Activated naive CD8-positive, alpha-beta T cell (primary cell): ENCODE results near the gene BCAM.
"Not testable (repeated sequence)": the region's sequence is repeated elsewhere in the genome, so short reads cannot be mapped to it uniquely, and the experiment has no call there.

ENCODE experiments used
- H3K27ac Mint-ChIP-seq: one replicate; pipeline ENCODE4 v1.8.0; 2021; ENCODE audit warnings: mixed read lengths
- H3K27me3 Mint-ChIP-seq: one replicate; pipeline ENCODE4 v1.8.0; 2021; ENCODE audit warnings: mixed read lengths
- H3K36me3 Mint-ChIP-seq: one replicate; pipeline ENCODE4 v1.8.0; 2021; ENCODE audit warnings: mixed read lengths
- H3K4me1 Mint-ChIP-seq: one replicate; pipeline ENCODE4 v1.8.0; 2021; ENCODE audit warnings: low read depth, mixed read lengths
- H3K4me3 Mint-ChIP-seq: one replicate; pipeline ENCODE4 v1.8.0; 2021; ENCODE audit warnings: mild to moderate bottlenecking, mixed read lengths
- H3K9me3 Mint-ChIP-seq: one replicate; pipeline ENCODE4 v1.8.0; 2021; ENCODE audit warnings: low read depth, mixed read lengths

BCAM gene

DNA sequence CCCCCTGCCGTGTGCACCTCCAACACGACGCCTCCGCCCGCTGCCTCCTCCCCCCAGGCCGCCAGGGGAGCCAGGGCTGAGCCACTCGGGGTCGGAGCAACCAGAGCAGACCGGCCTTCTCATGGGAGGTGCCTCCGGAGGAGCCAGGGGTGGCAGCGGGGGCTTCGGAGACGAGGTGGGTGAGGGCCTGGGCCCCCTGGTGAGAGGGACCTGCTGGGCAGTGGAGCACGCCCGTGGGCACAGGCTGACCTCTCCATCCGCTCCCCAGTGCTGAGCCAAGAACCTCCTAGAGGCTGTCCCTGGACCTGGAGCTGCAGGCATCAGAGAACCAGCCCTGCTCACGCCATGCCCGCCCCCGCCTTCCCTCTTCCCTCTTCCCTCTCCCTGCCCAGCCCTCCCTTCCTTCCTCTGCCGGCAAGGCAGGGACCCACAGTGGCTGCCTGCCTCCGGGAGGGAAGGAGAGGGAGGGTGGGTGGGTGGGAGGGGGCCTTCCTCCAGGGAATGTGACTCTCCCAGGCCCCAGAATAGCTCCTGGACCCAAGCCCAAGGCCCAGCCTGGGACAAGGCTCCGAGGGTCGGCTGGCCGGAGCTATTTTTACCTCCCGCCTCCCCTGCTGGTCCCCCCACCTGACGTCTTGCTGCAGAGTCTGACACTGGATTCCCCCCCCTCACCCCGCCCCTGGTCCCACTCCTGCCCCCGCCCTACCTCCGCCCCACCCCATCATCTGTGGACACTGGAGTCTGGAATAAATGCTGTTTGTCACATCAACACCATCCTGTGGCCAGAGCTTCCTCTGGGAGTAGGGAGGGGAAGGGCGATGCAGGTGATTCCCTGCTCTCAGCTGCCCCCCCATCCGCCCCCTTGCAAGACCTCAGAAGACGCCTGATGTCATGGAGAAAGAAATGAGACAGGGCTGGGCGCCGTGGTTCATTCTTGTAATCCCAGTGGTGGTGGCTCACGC is 12.0 kb downstream of the BCAM start:
- Mint-ChIP-seq H3K36me3 (no peaks in the 10 kb centered on the region), H3K4me1 (no peaks in the 10 kb centered on the region), H3K27ac (no peak overlapping the region)

DNA sequence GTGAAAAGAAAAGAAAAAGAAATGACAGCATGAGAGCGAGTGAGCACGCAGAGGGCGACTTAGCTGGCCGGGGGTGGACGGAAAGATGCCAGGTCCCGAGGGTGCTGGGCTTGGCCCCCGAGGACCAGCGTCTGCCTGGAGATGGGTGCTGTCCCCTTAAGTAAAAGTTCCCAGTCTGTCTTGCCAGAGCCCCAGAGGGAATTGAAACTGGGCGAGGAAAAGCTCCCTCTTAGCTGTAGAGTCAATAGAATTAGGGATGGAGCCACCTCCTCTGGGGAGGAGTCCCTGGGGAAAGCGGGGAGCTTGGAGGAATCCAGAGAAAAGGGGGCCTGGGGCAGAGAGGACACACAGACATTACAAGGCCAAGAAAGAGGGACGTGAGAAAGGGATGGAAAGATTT is 13.3 kb downstream of the BCAM start:
- no peak overlapping the region for H3K27ac Mint-ChIP-seq

More for the DNA sequence above, 12.0 kb downstream of the BCAM start:
- no peaks in the 10 kb centered on the region for H3K9me3 Mint-ChIP-seq
- no peaks in the 10 kb centered on the region for H3K27me3 Mint-ChIP-seq
- H3K4me3 Mint-ChIP-seq = no peak overlapping the region

DNA sequence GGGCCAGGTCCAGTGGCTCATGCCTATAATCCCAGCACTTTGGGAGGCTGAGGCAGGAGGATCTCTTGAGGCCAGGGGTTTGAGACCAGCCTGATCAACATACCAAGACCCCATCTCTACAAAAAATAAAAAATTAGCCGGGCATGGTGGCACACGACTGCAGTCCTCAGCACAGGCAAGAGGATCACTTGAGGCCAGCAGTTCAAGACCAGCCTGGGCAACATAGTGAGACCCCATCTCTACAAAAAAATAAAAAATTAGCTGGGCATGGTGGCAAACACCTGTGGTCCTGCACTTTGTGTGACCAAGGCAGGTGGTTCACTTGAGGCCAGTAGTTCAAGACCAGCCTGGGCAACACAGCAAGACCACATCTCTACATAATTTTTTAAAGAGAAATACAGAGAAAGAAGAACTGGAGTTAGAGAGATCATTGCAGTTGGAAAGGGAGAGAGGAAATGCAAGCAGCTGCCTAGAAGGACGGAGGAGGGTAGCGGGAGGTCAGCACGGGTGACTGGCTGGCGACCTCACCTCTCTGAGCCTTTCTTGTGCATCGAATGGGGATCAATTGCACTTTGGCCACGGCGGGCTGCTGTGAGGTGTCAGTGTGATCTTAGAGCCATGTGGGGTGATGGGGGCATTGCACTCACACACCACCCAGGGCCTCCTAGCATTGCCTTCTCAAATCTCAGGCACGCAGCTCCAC is 13.9 kb downstream of the BCAM start:
- peaks cover 4% of the 10 kb centered on the region for H3K27me3 Mint-ChIP-seq
- H3K36me3 Mint-ChIP-seq = no peaks in the 10 kb centered on the region
- H3K4me1 Mint-ChIP-seq = no peaks in the 10 kb centered on the region
- no peaks in the 10 kb centered on the region for H3K9me3 Mint-ChIP-seq
- no peak overlapping the region for H3K4me3 Mint-ChIP-seq
- H3K27ac Mint-ChIP-seq = no peak overlapping the region

More for the DNA sequence above, 13.3 kb downstream of the BCAM start:
- Mint-ChIP-seq H3K4me3 (no peak overlapping the region), H3K9me3 (no peaks in the 10 kb centered on the region), H3K27me3 (peaks cover 4% of the 10 kb centered on the region), H3K4me1 (no peaks in the 10 kb centered on the region), H3K36me3 (no peaks in the 10 kb centered on the region)

DNA sequence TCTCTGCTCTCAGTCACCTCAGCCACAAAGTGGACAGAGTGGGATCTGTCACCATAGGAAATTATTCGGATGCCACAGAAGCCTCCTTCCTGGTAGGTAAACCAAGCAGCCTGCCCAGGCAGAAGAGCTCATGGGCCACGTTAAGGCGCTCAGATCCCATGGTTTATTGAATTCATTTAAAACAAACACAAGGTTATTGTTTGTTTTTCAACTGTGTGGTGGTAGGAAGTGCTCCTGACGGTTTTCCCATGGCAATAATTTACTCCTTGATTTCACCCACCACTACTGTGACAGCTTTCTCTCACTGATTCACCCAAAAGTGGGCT is 14.4 kb downstream of the BCAM start:
- Mint-ChIP-seq H3K4me1 (no peaks in the 10 kb centered on the region), H3K36me3 (no peaks in the 10 kb centered on the region), H3K4me3 (no peak overlapping the region), H3K27ac (no peak overlapping the region), H3K9me3 (no peaks in the 10 kb centered on the region), H3K27me3 (peaks cover 4% of the 10 kb centered on the region)

DNA sequence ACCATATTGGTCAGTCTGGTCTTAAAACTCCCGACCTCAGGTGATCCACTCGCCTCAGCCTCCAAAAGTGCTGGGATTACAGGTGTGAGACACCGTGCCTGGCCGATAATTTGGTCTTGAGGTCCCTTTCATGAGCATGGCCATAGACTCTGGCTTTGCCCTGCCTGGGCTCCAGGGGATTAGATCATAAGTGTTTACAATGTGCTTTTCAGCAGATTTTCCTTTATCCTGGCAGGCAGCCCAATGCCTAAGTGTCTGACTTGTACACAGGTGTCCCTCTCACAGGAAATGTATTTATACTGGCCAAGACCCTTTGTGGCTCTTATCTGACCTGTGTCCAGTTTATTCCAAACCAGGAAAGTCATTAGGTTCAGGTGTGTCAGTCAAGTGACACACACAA is 15.9 kb downstream of the BCAM start:
- Mint-ChIP-seq H3K4me3 (no peak overlapping the region), H3K36me3 (no peaks in the 10 kb centered on the region), H3K4me1 (no peaks in the 10 kb centered on the region), H3K27me3 (peaks cover 4% of the 10 kb centered on the region), H3K9me3 (no peaks in the 10 kb centered on the region), H3K27ac (no peak overlapping the region)

DNA sequence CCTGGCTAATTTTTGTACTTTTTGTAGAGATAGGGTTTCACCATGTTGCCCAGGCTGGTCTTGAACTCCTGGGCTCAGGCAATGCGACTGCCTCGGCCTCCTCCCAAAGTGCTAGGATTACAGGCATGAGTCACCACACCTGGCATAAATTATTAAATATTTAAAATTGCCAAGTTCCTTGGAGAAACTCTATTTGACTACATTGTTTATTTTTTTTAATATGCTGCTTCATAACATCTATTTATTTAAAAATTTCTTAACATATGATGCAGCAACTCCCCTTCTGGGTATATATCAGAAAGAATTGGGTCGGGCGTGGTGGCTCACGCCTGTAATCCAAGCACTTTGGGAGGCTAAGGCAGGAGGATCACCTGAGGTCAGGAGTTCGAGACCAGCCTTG is 24.0 kb downstream of the BCAM start:
- not testable (repeated sequence) for H3K9me3 Mint-ChIP-seq, H3K36me3 Mint-ChIP-seq, H3K27me3 Mint-ChIP-seq, H3K4me1 Mint-ChIP-seq, H3K27ac Mint-ChIP-seq, H3K4me3 Mint-ChIP-seq

DNA sequence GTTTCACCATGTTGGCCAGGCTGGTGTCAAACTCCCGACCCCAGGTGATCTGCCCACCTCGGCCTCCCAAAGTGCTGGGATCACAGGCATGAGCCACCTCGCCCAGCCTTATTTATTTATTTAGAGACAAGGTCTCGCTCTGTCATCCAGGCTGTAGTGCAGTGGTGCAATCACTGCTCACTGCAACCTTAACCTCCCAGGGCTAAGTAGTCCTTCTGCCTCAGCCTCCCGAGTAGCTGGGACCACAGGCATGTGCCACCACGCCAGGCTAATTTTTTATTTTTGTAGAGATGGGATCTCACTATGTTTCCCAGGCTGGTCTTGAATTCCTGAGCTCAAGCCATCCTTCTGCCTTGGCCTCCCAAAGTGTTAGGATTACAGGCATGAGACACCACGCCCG is 25.5 kb downstream of the BCAM start:
- H3K36me3 Mint-ChIP-seq, H3K27me3 Mint-ChIP-seq, H3K9me3 Mint-ChIP-seq, H3K4me1 Mint-ChIP-seq, H3K27ac Mint-ChIP-seq, H3K4me3 Mint-ChIP-seq: not testable (repeated sequence)

DNA sequence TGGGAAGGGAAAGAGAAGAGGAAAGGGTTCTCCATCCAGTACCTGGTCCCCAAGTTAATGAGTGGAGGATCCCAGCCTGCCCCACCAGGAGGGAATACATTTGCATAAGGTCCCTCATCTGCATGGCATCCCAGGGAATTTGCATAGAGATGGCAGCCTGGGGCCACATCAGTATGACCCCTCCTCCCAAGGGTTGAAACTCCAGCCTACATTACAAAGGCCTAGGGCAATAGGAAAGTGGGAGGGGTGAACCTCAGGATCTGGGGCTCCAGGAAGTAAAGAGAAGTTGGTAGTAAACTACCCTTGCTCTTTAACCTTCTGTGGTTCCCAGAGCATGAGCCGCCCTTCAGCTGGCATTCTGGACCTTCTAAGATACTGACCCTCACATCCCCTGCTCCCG is 30.4 kb downstream of the BCAM start:
- Mint-ChIP-seq H3K27ac (no peak overlapping the region), H3K36me3 (no peaks in the 10 kb centered on the region), H3K4me3 (no peak overlapping the region), H3K9me3 (no peaks in the 10 kb centered on the region), H3K27me3 (no peaks in the 10 kb centered on the region), H3K4me1 (peaks cover 2% of the 10 kb centered on the region)

DNA sequence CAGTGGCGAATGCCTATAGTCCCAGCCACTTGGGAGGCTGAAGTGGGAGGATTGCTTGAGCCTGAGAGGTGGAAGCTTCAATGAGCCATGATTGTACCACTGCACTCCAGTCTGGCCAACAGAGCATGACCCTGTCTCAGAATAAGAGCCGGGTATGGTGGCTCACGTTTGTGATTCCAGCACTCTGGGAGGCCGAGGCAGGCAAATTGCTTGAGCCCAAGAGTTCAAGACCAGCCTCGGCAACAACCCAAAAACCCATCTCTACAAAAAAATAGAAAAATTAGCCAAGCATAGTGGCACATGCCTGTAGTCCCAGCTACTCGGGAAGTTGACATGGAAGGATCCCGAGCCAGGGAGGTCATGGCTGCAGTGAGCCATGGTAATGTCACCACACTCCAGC is 31.9 kb downstream of the BCAM start:
- Mint-ChIP-seq H3K27me3 (no peaks in the 10 kb centered on the region), H3K4me1 (peaks cover 11% of the 10 kb centered on the region), H3K9me3 (no peaks in the 10 kb centered on the region), H3K4me3 (no peak overlapping the region), H3K27ac (no peak overlapping the region), H3K36me3 (no peaks in the 10 kb centered on the region)

DNA sequence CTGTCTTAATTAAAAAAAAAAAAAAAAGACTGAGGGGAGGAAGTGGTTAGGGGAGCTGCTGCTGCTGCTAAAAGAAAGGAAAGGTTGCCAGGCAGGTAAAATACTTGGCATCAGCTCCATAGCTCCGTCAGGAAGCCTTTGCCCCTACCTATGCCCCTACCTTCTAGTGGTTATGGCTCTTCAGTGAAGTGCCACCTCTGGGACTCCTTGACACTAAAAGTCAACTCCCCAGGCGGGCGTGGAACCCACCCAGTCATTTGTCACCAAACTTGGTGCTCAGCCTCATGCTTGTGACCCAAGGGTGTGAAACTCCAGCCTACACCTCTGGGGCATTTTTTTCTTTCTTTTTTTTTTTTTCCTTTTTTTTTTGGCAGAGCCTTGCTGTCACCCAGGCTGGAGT is 32.3 kb downstream of the BCAM start:
- no peak overlapping the region for H3K4me3 Mint-ChIP-seq
- H3K9me3 Mint-ChIP-seq = no peaks in the 10 kb centered on the region
- peaks cover 11% of the 10 kb centered on the region for H3K4me1 Mint-ChIP-seq
- H3K36me3 Mint-ChIP-seq = no peaks in the 10 kb centered on the region
- H3K27me3 Mint-ChIP-seq = no peaks in the 10 kb centered on the region
- no peak overlapping the region for H3K27ac Mint-ChIP-seq

DNA sequence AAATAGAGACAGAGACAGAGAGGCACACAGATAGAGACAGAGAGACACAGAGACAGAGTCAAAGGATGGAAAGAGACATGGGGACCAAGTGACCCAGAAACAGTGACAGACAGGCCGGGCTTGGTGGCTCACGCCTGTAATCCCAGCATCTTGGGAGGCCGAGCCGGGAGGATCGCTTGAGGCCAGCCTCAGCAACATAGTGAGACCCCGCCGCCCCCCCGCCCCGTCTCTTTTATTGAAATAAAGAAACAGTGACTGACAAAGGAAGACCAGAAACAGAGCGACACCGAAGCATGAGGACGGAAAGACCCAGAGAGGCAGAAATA is 36.3 kb downstream of the BCAM start:
- no peak overlapping the region for H3K27ac Mint-ChIP-seq
- H3K4me3 Mint-ChIP-seq = peak overlapping the region; percentile 94
- peaks cover 23% of the 10 kb centered on the region for H3K4me1 Mint-ChIP-seq
- H3K36me3 Mint-ChIP-seq = no peaks in the 10 kb centered on the region
- peaks cover 4% of the 10 kb centered on the region for H3K27me3 Mint-ChIP-seq
- no peaks in the 10 kb centered on the region for H3K9me3 Mint-ChIP-seq

DNA sequence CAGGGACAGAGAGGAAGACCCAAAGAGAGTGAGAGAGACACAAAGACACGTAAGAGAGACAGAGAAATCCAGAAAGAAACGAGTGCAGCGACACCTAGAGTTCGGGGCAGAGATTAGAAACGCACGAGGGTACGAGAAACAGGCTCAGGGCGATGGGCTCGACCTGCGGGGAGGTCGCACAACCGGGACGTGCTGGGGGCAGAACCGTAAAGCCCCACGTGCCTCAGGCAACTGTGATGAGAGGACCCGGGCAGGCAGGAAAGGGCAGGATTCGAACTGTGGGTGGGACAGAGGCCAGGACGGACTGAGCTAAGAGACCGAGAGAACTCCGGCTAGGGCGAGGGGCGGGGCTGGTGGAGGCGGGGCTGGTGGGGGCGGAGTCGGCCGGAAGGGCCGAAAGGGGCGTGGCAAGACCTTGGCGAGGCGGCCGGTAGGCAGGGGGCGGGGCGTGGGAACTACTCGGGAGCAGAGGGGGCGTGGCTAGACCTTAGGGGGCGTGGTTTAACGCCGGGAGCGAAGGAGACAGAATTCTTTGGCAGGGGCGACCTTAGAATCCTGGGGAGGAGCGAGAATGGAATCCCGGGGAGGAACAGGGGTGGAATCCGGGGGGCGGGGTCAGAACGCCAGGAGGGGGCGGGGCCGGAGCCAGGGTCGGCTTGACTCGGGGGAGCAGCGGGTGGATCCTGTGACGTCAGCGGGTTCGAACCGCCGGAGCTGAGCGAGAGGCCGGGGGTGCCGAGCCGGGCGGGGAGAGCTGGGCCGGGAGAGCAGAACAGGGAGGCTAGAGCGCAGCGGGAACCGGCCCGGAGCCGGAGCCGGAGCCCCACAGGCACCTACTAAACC is 36.9 kb downstream of the BCAM start, which contains the start of gene NECTIN2:
NECTIN2 (plus strand) TSS at position 686 of the 843 bp plus-strand sequence. CDS start 229 bp downstream, outside the sequence.
- peak within 1 kb of the TSS; percentile 61 for H3K27ac Mint-ChIP-seq
- H3K27me3 Mint-ChIP-seq = peaks cover 4% of the 10 kb centered on the region
- no peaks in the 10 kb centered on the region for H3K36me3 Mint-ChIP-seq
- no peaks in the 10 kb centered on the region for H3K9me3 Mint-ChIP-seq
- peaks cover 23% of the 10 kb centered on the region for H3K4me1 Mint-ChIP-seq
- peak within 1 kb of the TSS; percentile 94 for H3K4me3 Mint-ChIP-seq

DNA sequence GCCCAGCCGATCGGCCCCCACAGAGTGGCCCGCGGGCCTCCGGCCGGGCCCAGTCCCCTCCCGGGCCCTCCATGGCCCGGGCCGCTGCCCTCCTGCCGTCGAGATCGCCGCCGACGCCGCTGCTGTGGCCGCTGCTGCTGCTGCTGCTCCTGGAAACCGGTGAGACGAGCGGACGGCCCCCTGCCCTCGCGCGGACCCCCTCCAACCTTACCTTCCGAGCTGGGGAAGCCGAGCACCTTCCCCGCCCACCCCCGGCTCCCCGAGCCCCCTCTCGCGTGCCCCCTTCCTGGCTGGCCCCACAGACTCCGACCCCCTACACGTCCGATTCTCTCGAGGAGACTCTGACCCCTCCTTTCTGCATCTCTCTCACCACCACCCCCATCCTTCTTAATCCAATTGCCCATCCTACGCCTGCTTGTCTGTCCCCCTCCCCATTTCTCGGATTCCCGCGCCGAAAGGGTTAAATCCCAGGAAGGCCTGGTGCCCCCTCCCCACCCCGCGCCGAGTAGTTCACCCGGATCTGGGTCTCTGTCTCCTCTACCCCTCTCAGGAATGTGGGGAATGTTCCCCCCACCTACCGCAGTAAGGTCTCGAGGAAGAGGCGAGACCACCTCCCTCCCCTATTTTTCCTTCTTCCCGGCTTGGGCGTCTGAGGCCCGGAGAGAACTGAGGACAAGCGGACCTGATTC is 37.7 kb downstream of the BCAM start:
- Mint-ChIP-seq H3K4me1 (peaks cover 21% of the 10 kb centered on the region), H3K4me3 (peak overlapping the region; percentile 87), H3K27me3 (peaks cover 4% of the 10 kb centered on the region), H3K27ac (no peak overlapping the region), H3K36me3 (no peaks in the 10 kb centered on the region), H3K9me3 (no peaks in the 10 kb centered on the region)

DNA sequence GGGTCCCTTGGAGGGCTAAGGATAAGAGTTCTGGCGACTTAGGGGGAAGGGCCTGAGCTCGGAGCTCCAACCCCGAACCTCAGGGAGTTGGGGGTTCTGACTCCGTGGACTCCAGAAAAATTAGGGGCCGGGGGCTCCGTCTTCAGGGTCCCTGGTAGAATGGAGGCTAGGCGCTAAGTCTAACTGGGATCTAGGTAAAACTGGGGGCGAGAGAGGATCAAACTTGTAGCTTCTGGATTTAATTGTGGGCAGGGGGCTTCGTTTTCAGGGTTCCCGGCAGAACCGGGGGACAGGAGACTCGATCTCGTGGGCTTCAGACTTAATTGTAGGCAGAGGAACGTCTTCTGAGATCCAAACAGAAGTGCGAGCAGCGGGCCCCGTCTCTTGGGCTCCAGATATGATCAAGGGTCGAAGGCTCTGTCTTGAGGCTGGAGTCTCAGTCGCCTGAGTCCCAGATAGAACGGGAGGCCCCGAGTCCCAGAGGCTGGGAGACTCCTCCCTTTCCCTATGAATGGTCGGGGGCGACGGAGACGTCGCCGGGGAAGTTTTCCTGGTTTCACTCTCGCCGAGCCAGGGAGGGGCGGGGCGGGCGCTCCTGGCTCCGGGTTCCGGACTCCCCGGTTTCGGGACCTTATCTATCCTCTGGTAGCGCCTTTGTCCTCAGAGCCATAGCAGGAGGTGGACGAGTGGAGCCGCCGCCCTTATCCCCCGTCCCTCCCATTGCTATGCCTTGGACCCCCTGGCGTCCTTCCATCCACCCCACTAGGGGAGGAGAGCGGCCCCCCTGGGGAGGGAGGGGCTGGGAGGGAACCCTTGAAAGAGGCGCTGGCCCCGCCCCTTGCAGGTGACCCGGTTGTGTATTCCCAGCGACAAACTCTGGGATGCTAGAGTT is 38.5 kb downstream of the BCAM start:
- Mint-ChIP-seq H3K4me1 (peaks cover 21% of the 10 kb centered on the region), H3K4me3 (peak overlapping the region; percentile 87), H3K9me3 (no peaks in the 10 kb centered on the region), H3K27me3 (peaks cover 4% of the 10 kb centered on the region), H3K27ac (no peak overlapping the region), H3K36me3 (no peaks in the 10 kb centered on the region)
